PC-9 (cell line): ENCODE measurements around the gene RASGEF1B. TPM values are rescaled to one million over a fixed set of nuclear protein-coding genes. Genes with fewer than 3 reads are reported as not detected.

Experiments used
- BruUV-seq: library from RNA; stranded (reverse); fragments of 400-500 nt; replicated peaks from 2 replicates; lab custom pipeline; 2021; lab: Mats Ljungman, UMichigan
- CTCF ChIA-PET: fragments of 300-600 bp; sonication (Branson Sonifier 250); formaldehyde crosslinking; loops from one replicate; lab custom pipeline; 2022; ENCODE audit warnings: antibody characterized with exemption; lab: Charles Lee
- POLR2A ChIA-PET: fragments of 300-600 bp; sonication (Branson Sonifier 250); formaldehyde crosslinking; loops from one replicate; lab custom pipeline; 2022; ENCODE audit warnings: antibody characterized with exemption; ENCODE audit not compliant: unreplicated experiment; lab: Charles Lee
- DNase-seq, 2 experiments: peaks; one replicate each; pipeline versions ENCODE4 v3.0.0 to v3.0.0-alpha.2; 2015 to 2022; ENCODE audit warnings: mixed read lengths in 1 of 2
- H2AFZ ChIP-seq: fragments of 200-600 bp; sonication (generic); 2 replicates; pipeline ENCODE4 v1.8.1; 2017; ENCODE audit warnings: antibody characterized with exemption
- H3F3A ChIP-seq: fragments of 200-600 bp; sonication (generic); 2 replicates; pipeline ENCODE4 v1.8.1; 2017; ENCODE audit warnings: antibody characterized with exemption, mild to moderate bottlenecking, low read depth; ENCODE audit not compliant: insufficient read depth
- H3K27ac ChIP-seq: fragments of 200-600 bp; sonication (generic); 2 replicates; pipeline ENCODE4 v1.6.1; 2016; ENCODE audit warnings: mixed run types
- H3K27me3 ChIP-seq: fragments of 200-600 bp; sonication (generic); 2 replicates; pipeline ENCODE4 v1.6.1; 2016; ENCODE audit warnings: low read depth, mixed run types; ENCODE audit not compliant: insufficient read depth
- H3K36me3 ChIP-seq: fragments of 200-600 bp; sonication (generic); 2 replicates; pipeline ENCODE4 v1.6.1; 2016; ENCODE audit warnings: low read depth, mixed run types
- H3K4me1 ChIP-seq: fragments of 200-600 bp; sonication (generic); replicated peaks from 2 replicates; pipeline ENCODE4 v1.6.1; 2016; ENCODE audit warnings: mixed run types; ENCODE audit not compliant: insufficient read depth
- H3K4me2 ChIP-seq: fragments of 200-600 bp; sonication (generic); 2 replicates; pipeline ENCODE4 v1.6.1; 2017; ENCODE audit warnings: mixed run types
- H3K4me3 ChIP-seq: fragments of 200-600 bp; sonication (generic); 2 replicates; pipeline ENCODE4 v1.6.1; 2016; ENCODE audit warnings: mixed run types
- H3K79me2 ChIP-seq: fragments of 200-600 bp; sonication (generic); 2 replicates; pipeline ENCODE4 v1.6.1; 2017; ENCODE audit warnings: low read depth, mixed run types
- H3K9me2 ChIP-seq: fragments of 200-600 bp; sonication (generic); 2 replicates; pipeline ENCODE4 v1.8.1; 2017; ENCODE audit warnings: mild to moderate bottlenecking; ENCODE audit not compliant: insufficient read depth
- H3K9me3 ChIP-seq: fragments of 200-600 bp; sonication (generic); 2 replicates; pipeline ENCODE4 v1.8.1; 2016; ENCODE audit warnings: low read depth; ENCODE audit not compliant: insufficient read depth
- H4K20me1 ChIP-seq: fragments of 200-600 bp; sonication (generic); 2 replicates; pipeline ENCODE4 v1.8.1; 2017; ENCODE audit not compliant: insufficient read depth
- EZH2 ChIP-seq: fragments of 200-600 bp; sonication (generic); IDR thresholded peaks from 2 replicates; pipeline ENCODE4 v1.8.0; 2017; ENCODE audit warnings: antibody characterized with exemption, low read depth
- intact Hi-C: fragments of 100-400 bp; cut with micrococcal nuclease; formaldehyde crosslinking; loops from one replicate; pipeline ENCODE4 v1.10.0; 2022; ENCODE audit not compliant: unreplicated experiment
- total RNA-seq: library from RNA; stranded (reverse); gene quantifications from 2 replicates; pipeline ENCODE4 v1.2.3, GENCODE V29; 2021
- TF ChIP-seq, protein P1 (sequence below): fragments of 200-600 bp; sonication (generic); conservative IDR thresholded peaks from 2 replicates; pipeline ENCODE4 v1.6.1; 2017; ENCODE audit warnings: mixed run types, antibody characterized with exemption, mild to moderate bottlenecking, moderate library complexity

The RASGEF1B gene
- total RNA-seq, 1 experiment from 2014 or later, result 1.0 TPM

DNA sequence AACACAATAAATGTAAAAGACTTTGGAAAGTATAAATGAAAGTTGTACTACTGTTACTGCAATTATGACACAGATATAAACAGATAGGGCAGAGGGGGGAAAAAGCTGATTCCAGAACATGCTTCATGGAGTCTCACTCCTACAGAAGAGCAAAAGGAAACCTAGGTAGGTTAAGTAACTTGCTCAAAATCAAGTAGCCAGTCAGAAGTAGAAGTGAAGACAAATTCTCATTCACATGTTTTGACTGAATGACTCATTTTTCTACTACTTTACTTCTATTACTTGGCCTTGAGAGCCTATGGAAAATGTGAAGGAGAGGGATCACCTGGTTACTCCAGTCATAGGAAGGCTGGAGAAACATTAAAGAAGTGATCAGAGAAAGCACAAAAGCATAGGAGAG is 23.6 kb upstream of the RASGEF1B start:
- ChIA-PET POLR2A (interaction anchor here (1.0 kb wide), 1 partner anchor 598 kb away, joined by 3 read pairs; no protein-coding TSS in a partner anchor), CTCF (no interaction called here)
- no TSS peak for BruUV-seq
- Histone ChIP-seq H3K4me1 (no peaks in the 10 kb centered on the region), H3K79me2 (no peaks in the 10 kb centered on the region), H4K20me1 (no peaks in the 10 kb centered on the region), H3K4me2 (no peak overlapping the region), H3K27me3 (no peaks in the 10 kb centered on the region), H3K9me2 (no peaks in the 10 kb centered on the region), H2AFZ (no peak overlapping the region), H3K4me3 (no peak overlapping the region), H3K9me3 (no peaks in the 10 kb centered on the region), H3K36me3 (no peaks in the 10 kb centered on the region), H3K27ac (no peak overlapping the region), H3F3A (no peaks in the 10 kb centered on the region)
- no peak for TF ChIP-seq EZH2
- TF ChIP-seq, protein P1, sequence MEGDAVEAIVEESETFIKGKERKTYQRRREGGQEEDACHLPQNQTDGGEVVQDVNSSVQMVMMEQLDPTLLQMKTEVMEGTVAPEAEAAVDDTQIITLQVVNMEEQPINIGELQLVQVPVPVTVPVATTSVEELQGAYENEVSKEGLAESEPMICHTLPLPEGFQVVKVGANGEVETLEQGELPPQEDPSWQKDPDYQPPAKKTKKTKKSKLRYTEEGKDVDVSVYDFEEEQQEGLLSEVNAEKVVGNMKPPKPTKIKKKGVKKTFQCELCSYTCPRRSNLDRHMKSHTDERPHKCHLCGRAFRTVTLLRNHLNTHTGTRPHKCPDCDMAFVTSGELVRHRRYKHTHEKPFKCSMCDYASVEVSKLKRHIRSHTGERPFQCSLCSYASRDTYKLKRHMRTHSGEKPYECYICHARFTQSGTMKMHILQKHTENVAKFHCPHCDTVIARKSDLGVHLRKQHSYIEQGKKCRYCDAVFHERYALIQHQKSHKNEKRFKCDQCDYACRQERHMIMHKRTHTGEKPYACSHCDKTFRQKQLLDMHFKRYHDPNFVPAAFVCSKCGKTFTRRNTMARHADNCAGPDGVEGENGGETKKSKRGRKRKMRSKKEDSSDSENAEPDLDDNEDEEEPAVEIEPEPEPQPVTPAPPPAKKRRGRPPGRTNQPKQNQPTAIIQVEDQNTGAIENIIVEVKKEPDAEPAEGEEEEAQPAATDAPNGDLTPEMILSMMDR, result no peak
- intact Hi-C loops, result no loop called here
- DNase-seq, result no peak

DNA sequence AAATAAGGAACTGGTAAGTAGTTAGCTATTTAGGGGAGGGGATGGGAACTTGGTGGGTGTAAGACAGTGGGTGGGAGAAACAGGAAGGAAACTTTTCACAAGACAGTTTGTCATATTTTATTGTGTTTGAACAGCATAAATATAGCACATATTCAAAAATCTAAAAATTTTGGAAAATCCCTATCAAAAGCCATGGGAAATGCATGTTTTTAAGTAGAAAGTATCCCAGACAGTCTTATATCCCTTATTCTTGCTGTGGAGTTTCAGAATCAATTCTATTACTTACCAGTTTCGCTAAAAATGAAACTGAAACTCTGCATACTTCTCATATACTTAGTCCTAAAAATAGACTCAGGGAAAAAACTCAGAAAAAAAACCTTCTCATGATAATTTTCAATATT is 22.3 kb upstream of the RASGEF1B start:
- Histone ChIP-seq H3K36me3 (no peaks in the 10 kb centered on the region), H3K9me2 (no peaks in the 10 kb centered on the region), H3K4me1 (no peaks in the 10 kb centered on the region), H3K27ac (no peak overlapping the region), H3K9me3 (no peaks in the 10 kb centered on the region), H3K27me3 (no peaks in the 10 kb centered on the region), H3K4me3 (no peak overlapping the region), H4K20me1 (no peaks in the 10 kb centered on the region), H3K79me2 (no peaks in the 10 kb centered on the region), H3F3A (no peaks in the 10 kb centered on the region), H2AFZ (no peak overlapping the region), H3K4me2 (no peak overlapping the region)
- ChIA-PET CTCF (no interaction called here), POLR2A (no interaction called here)
- no TSS peak for BruUV-seq
- TF ChIP-seq, protein P1, result no peak
- TF ChIP-seq EZH2, result no peak
- no peak for DNase-seq
- intact Hi-C loops, result no loop called here

DNA sequence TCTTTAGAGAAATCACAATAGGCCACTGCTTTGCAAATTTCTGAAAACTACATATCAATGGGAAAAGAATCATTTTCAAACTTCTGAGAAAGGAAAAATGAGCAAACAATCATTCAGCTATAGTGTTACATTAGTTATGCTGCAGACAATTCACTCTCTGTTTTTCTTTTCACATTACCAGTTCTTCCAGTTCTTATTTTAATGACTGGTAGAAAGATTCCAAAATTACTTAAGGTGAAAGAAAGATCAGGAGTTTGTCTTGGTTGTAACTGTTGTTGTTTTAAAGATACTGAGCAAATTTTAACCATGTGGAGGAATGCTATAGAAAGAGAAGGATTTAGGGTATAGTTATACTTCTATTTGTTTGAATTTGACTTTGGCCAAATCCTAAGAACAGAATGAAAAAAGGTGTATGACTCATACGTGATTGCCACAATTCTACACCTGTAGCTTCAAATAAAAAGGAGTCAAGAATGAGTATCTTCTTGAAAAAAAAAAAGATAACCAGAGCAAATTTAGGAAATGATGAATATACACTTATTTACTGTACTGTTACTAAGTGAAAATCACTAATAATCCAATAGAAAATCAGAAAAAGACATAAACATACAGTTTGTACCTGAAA is 21.0 kb upstream of the RASGEF1B start:
- TF ChIP-seq, protein P1, result no peak
- no peak for TF ChIP-seq EZH2
- DNase-seq, result peak in 1 of 2 experiments; percentile 44
- ChIA-PET POLR2A (interaction anchor here (0.6 kb wide), 1 partner anchor 21 kb away, joined by 6 read pairs; the partner anchor contains the start of gene RASGEF1B), CTCF (interaction anchor here (0.6 kb wide), 1 partner anchor 22 kb away, joined by 7 read pairs; no protein-coding TSS in a partner anchor)
- no TSS peak for BruUV-seq
- Histone ChIP-seq H3K4me3 (no peak overlapping the region), H3K4me2 (no peak overlapping the region; the same call in 1 of the 2 replicates), H2AFZ (no peak overlapping the region), H3K27ac (no peak overlapping the region), H3K4me1 (no peaks in the 10 kb centered on the region), H4K20me1 (no peaks in the 10 kb centered on the region), H3K36me3 (no peaks in the 10 kb centered on the region), H3F3A (no peaks in the 10 kb centered on the region), H3K27me3 (no peaks in the 10 kb centered on the region), H3K9me3 (no peaks in the 10 kb centered on the region), H3K79me2 (no peaks in the 10 kb centered on the region), H3K9me2 (no peaks in the 10 kb centered on the region)
- intact Hi-C loops, result no loop called here
